ENCODE data around the gene KCNIP3. TPM values are rescaled to one million over a fixed set of nuclear protein-coding genes. Genes with fewer than 3 reads are reported as not detected.

The KCNIP3 gene
- total RNA-seq, 1 experiment from 2014 or later, result 0.74 TPM

GRCh38 chr2:95274291-95275150 is 22.6 kb upstream of the KCNIP3 start, which contains the start of gene PROM2:
PROM2 (plus strand) TSS chr2:95274449; CDS start chr2:95274586, 137 bp downstream.
- DNase-seq (ENCODE audit: low spot score), result peak; percentile 98

DNA sequence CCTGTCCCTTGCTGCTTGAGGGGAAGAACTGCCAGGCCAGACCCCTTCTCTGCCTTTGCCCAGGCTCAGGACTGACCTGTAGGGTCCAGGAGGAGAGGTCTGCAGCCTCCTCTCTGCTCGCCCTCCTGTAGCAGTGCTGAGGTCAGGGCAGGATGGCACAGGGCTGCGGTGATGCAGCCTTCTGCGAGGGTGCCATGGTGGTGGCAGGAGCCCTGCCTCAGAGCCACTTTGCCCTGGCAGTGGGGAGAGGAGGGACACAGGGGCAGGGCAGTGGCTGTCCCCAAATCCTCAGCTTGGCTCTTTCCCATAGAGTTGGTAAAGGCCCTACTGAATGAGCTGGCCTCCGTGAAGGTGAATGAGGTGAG is 22.0 kb upstream of the KCNIP3 start:
- DNase-seq (ENCODE audit: low spot score), result no peak

DNA sequence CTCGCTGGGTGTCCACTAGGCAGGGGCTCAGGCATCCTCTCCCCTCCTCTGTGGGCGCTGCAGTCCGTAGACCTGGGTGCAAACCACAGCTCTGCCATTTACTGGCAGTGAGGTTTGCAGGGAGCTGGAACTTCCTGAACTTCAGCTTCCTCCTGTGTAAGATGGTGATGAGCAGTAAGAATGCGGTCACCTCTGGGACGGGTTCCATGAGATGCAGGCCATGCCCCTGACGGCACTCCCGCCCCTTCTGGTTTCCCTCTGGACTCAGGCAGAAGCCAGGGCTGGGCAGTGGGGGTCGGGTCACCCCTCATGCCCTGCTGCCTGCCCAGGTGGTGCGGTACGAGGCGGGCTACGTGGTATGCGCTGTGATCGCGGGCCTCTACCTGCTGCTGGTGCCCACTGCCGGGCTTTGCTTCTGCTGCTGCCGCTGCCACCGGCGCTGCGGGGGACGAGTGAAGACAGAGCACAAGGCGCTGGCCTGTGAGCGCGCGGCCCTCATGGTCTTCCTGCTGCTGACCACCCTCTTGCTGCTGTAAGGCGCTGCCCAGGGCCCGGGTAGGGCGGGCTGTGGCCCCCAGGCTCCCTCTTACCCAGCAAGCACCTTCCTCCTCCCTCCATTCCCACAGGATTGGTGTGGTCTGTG is 21.4 kb upstream of the KCNIP3 start:
- peak; percentile 35 for DNase-seq (ENCODE audit: low spot score)

GRCh38 chr2:95276244-95276887 is 20.8 kb upstream of the KCNIP3 start:
- no peak for DNase-seq (ENCODE audit: low spot score)

- no peak for DNase-seq (ENCODE audit: low spot score)
These were observed 20.3 kb upstream of the KCNIP3 start for GRCh38 chr2:95276888-95277245.

- peak; percentile 81 for DNase-seq (ENCODE audit: low spot score)
These were observed 19.8 kb upstream of the KCNIP3 start for GRCh38 chr2:95277246-95277906.

DNA sequence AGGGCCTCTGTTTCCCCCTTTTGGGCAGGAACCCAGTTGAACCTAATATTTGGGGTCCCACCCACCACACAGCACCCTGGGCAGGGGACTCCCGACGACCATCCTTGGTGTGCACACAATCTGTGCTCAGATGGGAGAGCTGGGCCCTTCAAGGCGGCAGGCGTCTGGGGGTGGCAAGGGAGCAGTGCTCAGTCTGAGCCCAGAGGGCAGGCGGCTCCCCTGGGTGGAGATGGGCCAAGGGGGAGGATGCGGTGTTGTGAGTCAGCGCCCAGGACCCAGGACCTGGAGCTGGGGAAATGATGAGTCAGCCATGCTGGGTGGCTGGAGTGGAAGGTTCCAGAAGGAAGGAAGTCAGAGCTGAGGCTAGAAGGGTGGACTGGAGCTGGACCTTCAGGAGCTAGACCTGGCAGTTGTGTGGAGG is 19.1 kb upstream of the KCNIP3 start:
- peak; percentile 24 for DNase-seq (ENCODE audit: low spot score)

- no peak for DNase-seq (ENCODE audit: low spot score)
These were observed 18.4 kb upstream of the KCNIP3 start for GRCh38 chr2:95278637-95279225.

GRCh38 chr2:95279435-95280035 is 17.6 kb upstream of the KCNIP3 start:
- no peak for DNase-seq (ENCODE audit: low spot score)

DNA sequence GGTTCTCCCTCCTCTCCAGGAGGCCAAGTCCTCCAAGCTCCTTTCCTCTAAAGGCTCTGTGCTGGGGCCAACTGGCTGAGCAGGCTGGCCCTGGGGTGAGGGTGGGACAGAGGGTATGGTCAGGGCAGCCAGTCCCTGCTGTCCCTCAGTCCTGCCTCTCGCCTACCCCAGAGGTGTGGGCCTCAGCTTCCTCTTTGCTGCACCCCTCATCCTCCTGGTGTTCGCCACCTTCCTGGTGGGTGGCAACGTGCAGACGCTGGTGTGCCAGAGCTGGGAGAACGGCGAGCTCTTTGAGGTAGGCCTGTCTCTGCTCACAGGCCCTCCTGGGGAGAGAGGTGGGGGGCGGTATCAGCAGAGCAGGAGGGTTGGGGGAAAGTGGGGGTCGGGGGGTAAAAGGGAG is 16.1 kb upstream of the KCNIP3 start:
- DNase-seq (ENCODE audit: low spot score), result no peak

DNA sequence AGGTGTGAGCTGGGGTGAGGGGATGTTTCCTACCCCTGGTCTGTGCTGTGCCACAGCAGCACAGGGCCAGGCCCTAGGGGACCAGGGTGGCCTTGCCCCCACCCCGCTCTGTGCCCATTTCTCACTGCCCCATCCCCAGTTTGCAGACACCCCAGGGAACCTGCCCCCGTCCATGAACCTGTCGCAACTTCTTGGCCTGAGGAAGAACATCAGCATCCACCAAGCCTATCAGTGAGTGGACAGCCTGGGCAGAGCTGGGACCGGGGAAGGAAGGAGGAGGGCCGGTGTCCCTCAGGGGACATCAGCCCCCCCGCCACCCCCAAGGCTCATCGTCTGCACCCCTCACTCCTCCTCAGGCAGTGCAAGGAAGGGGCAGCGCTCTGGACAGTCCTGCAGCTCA is 15.4 kb upstream of the KCNIP3 start:
- no peak for DNase-seq (ENCODE audit: low spot score)

DNA sequence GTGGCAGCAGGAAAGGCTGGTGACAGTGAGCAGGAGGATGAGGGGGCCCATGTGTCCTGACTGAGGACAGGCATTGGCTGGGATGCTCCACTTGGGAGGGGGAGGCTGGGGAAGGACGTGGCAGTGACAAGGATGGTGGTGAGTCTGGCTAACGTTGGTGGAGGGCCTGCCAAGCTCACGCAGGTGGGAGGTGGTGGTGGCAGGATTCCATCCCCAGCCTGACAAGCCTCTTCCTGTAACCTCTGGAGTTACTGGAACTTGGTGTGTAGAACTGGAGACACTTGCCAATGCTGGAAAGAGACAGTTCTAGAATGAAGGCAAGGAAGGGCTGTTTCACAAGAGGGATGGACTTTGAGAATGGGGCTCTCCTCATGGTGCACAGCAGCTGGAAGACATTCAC is 14.7 kb upstream of the KCNIP3 start:
- DNase-seq (ENCODE audit: low spot score), result no peak

DNA sequence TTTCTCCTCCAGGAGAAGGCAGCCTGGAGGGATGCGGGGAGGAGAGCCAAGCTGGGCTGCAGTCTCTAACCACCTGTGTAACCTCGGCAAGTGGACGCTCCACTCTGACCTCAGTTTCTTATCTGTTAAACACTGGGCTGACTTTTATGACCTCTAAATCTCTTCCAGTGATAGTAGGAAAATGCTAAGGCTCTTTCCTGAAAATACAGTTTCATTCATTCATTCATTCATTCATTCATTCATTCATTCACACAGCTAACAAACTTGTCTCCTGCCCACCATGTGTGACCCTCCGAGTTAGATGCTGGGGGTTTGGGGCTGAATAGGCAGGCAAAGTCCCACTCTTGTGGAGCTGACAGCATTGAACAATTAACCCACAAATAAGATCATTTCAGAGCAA is 13.6 kb upstream of the KCNIP3 start:
- no peak for DNase-seq (ENCODE audit: low spot score)

- no peak for DNase-seq (ENCODE audit: low spot score)
These were observed 12.1 kb upstream of the KCNIP3 start for GRCh38 chr2:95284886-95285541.

DNA sequence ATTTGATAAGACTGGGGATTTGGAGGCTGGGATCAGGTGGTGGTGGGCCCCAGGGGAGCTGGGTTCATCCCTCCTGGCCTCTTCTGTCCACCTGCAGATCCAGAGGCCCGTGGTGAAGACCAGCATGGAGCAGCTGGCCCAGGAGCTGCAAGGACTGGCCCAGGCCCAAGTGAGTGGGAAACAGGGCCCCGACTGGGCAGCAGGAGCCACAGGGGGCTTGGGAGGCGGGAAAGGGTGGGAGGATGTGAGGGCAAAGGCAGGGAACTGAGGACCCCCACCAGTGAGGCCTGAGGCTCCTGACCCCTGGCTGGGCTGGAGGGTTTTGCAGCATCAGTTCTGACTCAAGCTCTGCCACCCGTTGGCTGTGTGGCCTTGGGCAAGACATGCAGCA is 11.6 kb upstream of the KCNIP3 start:
- no peak for DNase-seq (ENCODE audit: low spot score)

DNA sequence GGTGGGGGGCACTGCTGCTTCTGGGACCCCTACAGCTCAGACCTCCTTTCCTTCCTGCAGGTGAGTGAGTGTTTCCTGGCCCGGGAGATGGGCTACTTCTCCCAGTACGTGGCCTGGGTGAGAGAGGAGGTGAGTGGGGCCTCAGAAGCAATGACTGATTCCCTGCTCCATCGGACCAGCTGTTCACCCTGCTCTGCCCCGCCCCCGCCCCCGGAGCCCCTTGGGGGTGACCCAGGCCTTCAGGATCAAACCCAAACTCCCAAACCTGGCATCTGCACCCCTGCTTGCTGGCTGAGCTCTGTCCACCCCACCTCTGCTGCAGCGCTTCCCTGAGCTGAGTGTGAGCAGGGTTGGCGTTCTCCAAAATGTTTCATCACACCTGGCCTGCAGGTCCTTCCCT is 9.8 kb upstream of the KCNIP3 start:
- no peak for DNase-seq (ENCODE audit: low spot score)

- no peak for DNase-seq (ENCODE audit: low spot score)
These were observed 9.3 kb upstream of the KCNIP3 start for GRCh38 chr2:95287806-95288205.

GRCh38 chr2:95289253-95289652 is 7.9 kb upstream of the KCNIP3 start:
- DNase-seq (ENCODE audit: low spot score), result no peak

GRCh38 chr2:95291222-95291621 is 5.9 kb upstream of the KCNIP3 start:
- no peak for DNase-seq (ENCODE audit: low spot score)

GRCh38 chr2:95292623-95293260 is 4.4 kb upstream of the KCNIP3 start:
- DNase-seq (ENCODE audit: low spot score), result peak; percentile 30

Data from HT-29 (cell line).